K562 (cell line): ENCODE results near the gene ABHD5. TPM values are rescaled to one million over a fixed set of nuclear protein-coding genes. Genes with fewer than 3 reads are reported as not detected.
"Not testable (repeated sequence)": the region's sequence is repeated elsewhere in the genome, so short reads cannot be mapped to it uniquely, and the experiment has no call there.

Experiments used
- BRD4 ChIP-seq: fragments of 200-600 bp; sonication (generic); IDR thresholded peaks from 2 replicates; pipeline ENCODE4 v1.6.1; 2017; ENCODE audit warnings: inconsistent platforms
- CREB1 ChIP-seq, 2 experiments: sonication (generic) in 1 of 2; formaldehyde crosslinking in 1 of 2; IDR thresholded peaks; 2 replicates each; pipeline versions ENCODE4 v1.6.1 to v1.8.0; 2012 to 2022; ENCODE audit warnings: inconsistent platforms in 1 of 2, mild to moderate bottlenecking in 1 of 2, missing genetic modification reagents in 1 of 2, moderate library complexity in 1 of 2
- ETV6 ChIP-seq, 3 experiments: fragments of 150-350 bp in 1 of 3; sonication (generic) in 1 of 3; formaldehyde crosslinking in 1 of 3; IDR thresholded peaks; 2 replicates each; pipeline versions ENCODE4 v1.6.1 to v1.8.0; 2014 to 2022; ENCODE audit warnings: borderline replicate concordance in 2 of 3, low read depth in 2 of 3, antibody characterized with exemption in 1 of 3, low read length in 1 of 3, mild to moderate bottlenecking in 1 of 3, missing genetic modification reagents in 1 of 3
- ILF3 ChIP-seq: fragments of 450-650 bp; IDR thresholded peaks from 2 replicates; pipeline ENCODE4 v1.6.1; 2018; ENCODE audit warnings: antibody characterized with exemption, mild to moderate bottlenecking, moderate library complexity, borderline replicate concordance
- NCOR1 ChIP-seq: fragments of 450-650 bp; IDR thresholded peaks from 2 replicates; pipeline ENCODE4 v1.6.1; 2016; ENCODE audit warnings: mild to moderate bottlenecking, moderate library complexity
- NR2C2 ChIP-seq, 2 experiments: fragments of 200-800 bp in 1 of 2; sonication (Bioruptor generic) in 1 of 2; sonication (generic) in 1 of 2; formaldehyde crosslinking in 1 of 2; IDR thresholded peaks; 2 replicates each; pipeline versions ENCODE4 v1.6.1 to v1.8.0; 2016 to 2022; ENCODE audit warnings: mild to moderate bottlenecking in 1 of 2, missing compliant biosample characterization in 1 of 2, missing genetic modification characterization in 1 of 2, missing genetic modification reagents in 1 of 2
- RB1 ChIP-seq: fragments of 450-650 bp; IDR thresholded peaks from 2 replicates; pipeline ENCODE4 v1.6.1; 2017; ENCODE audit warnings: low read depth, mild to moderate bottlenecking
- SP1 ChIP-seq: sonication (generic); formaldehyde crosslinking; IDR thresholded peaks from 2 replicates; pipeline ENCODE4 v1.8.1; 2022; ENCODE audit warnings: mild to moderate bottlenecking, missing genetic modification reagents
- TAF9B ChIP-seq: fragments of 450-650 bp; IDR thresholded peaks from 2 replicates; pipeline ENCODE4 v1.6.1; 2018; ENCODE audit warnings: mild to moderate bottlenecking; ENCODE audit not compliant: partially characterized antibody
- TAL1 ChIP-seq: fragments of 450-650 bp; IDR thresholded peaks from 2 replicates; pipeline ENCODE4 v1.6.1; 2016; ENCODE audit warnings: mild to moderate bottlenecking
- TCF7 ChIP-seq: sonication (generic); IDR thresholded peaks from 2 replicates; pipeline ENCODE4 v1.6.1; 2016; ENCODE audit warnings: antibody characterized with exemption, borderline replicate concordance
- TRIM24 ChIP-seq, 2 experiments: fragments of 450-650 bp; IDR thresholded peaks; 2 replicates each; pipeline ENCODE4 v1.6.1; 2016
- ZKSCAN1 ChIP-seq: fragments of 150-350 bp; IDR thresholded peaks from 2 replicates; pipeline ENCODE4 v1.6.1; 2016; ENCODE audit warnings: low read depth, low read length
- ZNF197 ChIP-seq: fragments of 200-800 bp; sonication (Bioruptor generic); IDR thresholded peaks from 2 replicates; pipeline ENCODE4 v1.6.1; 2016; ENCODE audit warnings: low read depth, missing genetic modification characterization, missing compliant biosample characterization
- ZNF274 ChIP-seq: IDR thresholded peaks from 2 replicates; pipeline ENCODE4 v1.6.1; 2011; ENCODE audit warnings: low read depth, mild to moderate bottlenecking, low read length, moderate library complexity, borderline replicate concordance
- ZNF41 ChIP-seq: fragments of 250-450 bp; sonication (Bioruptor Pico); conservative IDR thresholded peaks from 2 replicates; pipeline ENCODE4 v1.4.0; 2020; ENCODE audit warnings: mild to moderate bottlenecking
- polyA plus RNA-seq, 8 experiments: library from polyadenylated mRNA; depleted of rRNA in 4 of 8; stranded (reverse) in 5 of 8; unstranded in 3 of 8; fragments of >200 nt; fragmentation: Nextera tagmentation in 2 of 8; fragmentation: Illumina TruSeq in 1 of 8; extraction: Ambion mirVana in 2 of 8; extraction: Trizol in 1 of 8; gene quantifications; 2 replicates each; pipeline versions ENCODE4 v1.2.1 to v1.2.3, GENCODE V29; 2011 to 2014; ENCODE audit warnings: inconsistent platforms in 1 of 8, missing spikeins in 1 of 8
- total RNA-seq, 7 experiments: library from RNA; depleted of rRNA in 6 of 7; stranded (reverse); fragments of >200 nt in 6 of 7; fragmentation: Illumina TruSeq in 2 of 7; extraction: Trizol in 2 of 7; gene quantifications; 2 replicates each; pipeline versions ENCODE4 v1.2.1 to v1.2.3, GENCODE V29; 2011 to 2021; ENCODE audit warnings: low replicate concordance in 1 of 7
- TF ChIP-seq, protein P1 (sequence below): sonication (generic); formaldehyde crosslinking; IDR thresholded peaks from 2 replicates; pipeline ENCODE4 v1.8.0; 2023; ENCODE audit warnings: missing genetic modification reagents, mild to moderate bottlenecking, borderline replicate concordance
- TF ChIP-seq, protein P2 (sequence below): sonication (generic); formaldehyde crosslinking; IDR thresholded peaks from 2 replicates; pipeline ENCODE4 v1.9.0; 2022; ENCODE audit warnings: mild to moderate bottlenecking, missing genetic modification reagents
- TF ChIP-seq, protein P3 (sequence below): fragments of 450-650 bp; IDR thresholded peaks from 2 replicates; pipeline ENCODE4 v1.6.1; 2016

Gene ABHD5
- total and polyA plus RNA-seq, 9 of the 15 experiments (the other 6 are each of a cell fraction or from before 2014, with no cell fraction given), result 27.8 to 61.7 (median 39.9) TPM

DNA sequence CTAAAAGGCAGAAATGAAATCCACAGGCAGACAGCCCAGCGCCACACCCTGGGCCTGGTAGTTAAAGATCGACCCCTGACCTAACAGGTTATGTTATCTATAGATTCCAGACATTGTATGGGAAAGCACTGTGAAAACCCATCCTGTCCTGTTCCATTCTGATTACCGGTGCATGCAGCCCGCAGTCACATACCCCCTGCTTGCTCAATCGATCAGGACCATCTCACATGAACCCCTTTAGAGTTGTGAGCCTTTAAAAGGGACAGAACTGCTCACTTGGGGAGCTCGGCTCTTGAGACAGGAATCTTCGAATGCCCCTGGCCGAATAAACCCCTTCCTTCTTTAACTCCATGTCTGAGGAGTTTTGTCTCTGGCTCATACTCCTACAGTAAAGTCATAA, 12.4 kb upstream of the ABHD5 start (continued):
- TF ChIP-seq TAF9B (peak; percentile 43), BRD4 (0 out of 2 replicates have a peak, but pooled peaks have one; percentile 17), ZNF197 (CRISPR knock-in tag) (peak; percentile 81; the same call in 1 of the 2 replicates), NCOR1 (peak; percentile 99), RB1 (peak; percentile 49; the same call in 1 of the 2 replicates), ZNF41 (CRISPR knock-in tag) (0 out of 2 replicates have a peak, but pooled peaks have one; percentile 19), NR2C2 (CRISPR knock-in tag; IDR thresholded peaks at IDR 0.05) (peak; percentile 90), NR2C2 (tag; IDR thresholded peaks at IDR 0.05) (peak; percentile 93), ETV6 (IDR thresholded peaks at IDR 0.05; ENCODE audit: borderline replicate concordance in 1 of 2, low read depth in 2 of 2, low read length in 1 of 2) (peak in 1 of 2 experiments; percentile 72; a peak in 2 of 4 replicates), ZKSCAN1 (0 out of 2 replicates have a peak, but pooled peaks have one; percentile 42), CREB1 (IDR thresholded peaks at IDR 0.05) (peak; percentile 57; the same call in 1 of the 2 replicates), CREB1 (CRISPR knock-in tag; IDR thresholded peaks at IDR 0.05) (0 out of 2 replicates have a peak, but pooled peaks have one; percentile 18), TRIM24 (IDR thresholded peaks at IDR 0.05) (peak; percentile 99), SP1 (CRISPR knock-in tag) (peak; percentile 81), ILF3 (peak; percentile 78; the same call in 1 of the 2 replicates), TAL1 (peak; percentile 99), TCF7 (peak; percentile 79; the same call in 1 of the 2 replicates), ZNF274 (peak; percentile 33; the same call in 1 of the 2 replicates)
- TF ChIP-seq, protein P1, sequence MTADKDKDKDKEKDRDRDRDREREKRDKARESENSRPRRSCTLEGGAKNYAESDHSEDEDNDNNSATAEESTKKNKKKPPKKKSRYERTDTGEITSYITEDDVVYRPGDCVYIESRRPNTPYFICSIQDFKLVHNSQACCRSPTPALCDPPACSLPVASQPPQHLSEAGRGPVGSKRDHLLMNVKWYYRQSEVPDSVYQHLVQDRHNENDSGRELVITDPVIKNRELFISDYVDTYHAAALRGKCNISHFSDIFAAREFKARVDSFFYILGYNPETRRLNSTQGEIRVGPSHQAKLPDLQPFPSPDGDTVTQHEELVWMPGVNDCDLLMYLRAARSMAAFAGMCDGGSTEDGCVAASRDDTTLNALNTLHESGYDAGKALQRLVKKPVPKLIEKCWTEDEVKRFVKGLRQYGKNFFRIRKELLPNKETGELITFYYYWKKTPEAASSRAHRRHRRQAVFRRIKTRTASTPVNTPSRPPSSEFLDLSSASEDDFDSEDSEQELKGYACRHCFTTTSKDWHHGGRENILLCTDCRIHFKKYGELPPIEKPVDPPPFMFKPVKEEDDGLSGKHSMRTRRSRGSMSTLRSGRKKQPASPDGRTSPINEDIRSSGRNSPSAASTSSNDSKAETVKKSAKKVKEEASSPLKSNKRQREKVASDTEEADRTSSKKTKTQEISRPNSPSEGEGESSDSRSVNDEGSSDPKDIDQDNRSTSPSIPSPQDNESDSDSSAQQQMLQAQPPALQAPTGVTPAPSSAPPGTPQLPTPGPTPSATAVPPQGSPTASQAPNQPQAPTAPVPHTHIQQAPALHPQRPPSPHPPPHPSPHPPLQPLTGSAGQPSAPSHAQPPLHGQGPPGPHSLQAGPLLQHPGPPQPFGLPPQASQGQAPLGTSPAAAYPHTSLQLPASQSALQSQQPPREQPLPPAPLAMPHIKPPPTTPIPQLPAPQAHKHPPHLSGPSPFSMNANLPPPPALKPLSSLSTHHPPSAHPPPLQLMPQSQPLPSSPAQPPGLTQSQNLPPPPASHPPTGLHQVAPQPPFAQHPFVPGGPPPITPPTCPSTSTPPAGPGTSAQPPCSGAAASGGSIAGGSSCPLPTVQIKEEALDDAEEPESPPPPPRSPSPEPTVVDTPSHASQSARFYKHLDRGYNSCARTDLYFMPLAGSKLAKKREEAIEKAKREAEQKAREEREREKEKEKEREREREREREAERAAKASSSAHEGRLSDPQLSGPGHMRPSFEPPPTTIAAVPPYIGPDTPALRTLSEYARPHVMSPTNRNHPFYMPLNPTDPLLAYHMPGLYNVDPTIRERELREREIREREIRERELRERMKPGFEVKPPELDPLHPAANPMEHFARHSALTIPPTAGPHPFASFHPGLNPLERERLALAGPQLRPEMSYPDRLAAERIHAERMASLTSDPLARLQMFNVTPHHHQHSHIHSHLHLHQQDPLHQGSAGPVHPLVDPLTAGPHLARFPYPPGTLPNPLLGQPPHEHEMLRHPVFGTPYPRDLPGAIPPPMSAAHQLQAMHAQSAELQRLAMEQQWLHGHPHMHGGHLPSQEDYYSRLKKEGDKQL (CRISPR knock-in tag), result 0 out of 2 replicates have a peak, but pooled peaks have one; percentile 34
- TF ChIP-seq, protein P2, sequence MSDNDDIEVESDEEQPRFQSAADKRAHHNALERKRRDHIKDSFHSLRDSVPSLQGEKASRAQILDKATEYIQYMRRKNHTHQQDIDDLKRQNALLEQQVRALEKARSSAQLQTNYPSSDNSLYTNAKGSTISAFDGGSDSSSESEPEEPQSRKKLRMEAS (CRISPR knock-in tag), result peak; percentile 29; the same call in 1 of the 2 replicates
- TF ChIP-seq, protein P3, sequence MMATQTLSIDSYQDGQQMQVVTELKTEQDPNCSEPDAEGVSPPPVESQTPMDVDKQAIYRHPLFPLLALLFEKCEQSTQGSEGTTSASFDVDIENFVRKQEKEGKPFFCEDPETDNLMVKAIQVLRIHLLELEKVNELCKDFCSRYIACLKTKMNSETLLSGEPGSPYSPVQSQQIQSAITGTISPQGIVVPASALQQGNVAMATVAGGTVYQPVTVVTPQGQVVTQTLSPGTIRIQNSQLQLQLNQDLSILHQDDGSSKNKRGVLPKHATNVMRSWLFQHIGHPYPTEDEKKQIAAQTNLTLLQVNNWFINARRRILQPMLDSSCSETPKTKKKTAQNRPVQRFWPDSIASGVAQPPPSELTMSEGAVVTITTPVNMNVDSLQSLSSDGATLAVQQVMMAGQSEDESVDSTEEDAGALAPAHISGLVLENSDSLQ, result peak; percentile 32; the same call in 1 of the 2 replicates
- not testable (repeated sequence) for TF ChIP-seq ETV6 (CRISPR knock-in tag; IDR thresholded peaks at IDR 0.05; ENCODE audit: borderline replicate concordance)
